Type B pancreatic cell (in vitro differentiated cells): ENCODE data around the gene EBF3. TPM values are rescaled to one million over a fixed set of nuclear protein-coding genes. Genes with fewer than 3 reads are reported as not detected.

ENCODE experiments used
- DNase-seq: peaks from one replicate; pipeline ENCODE4 v3.0.0; 2021; ENCODE audit warnings: mixed read lengths; ENCODE audit not compliant: unreplicated experiment; ENCODE audit errors: extremely low spot score
- H3K27ac Mint-ChIP-seq: 2 replicates; pipeline ENCODE4 v1.8.0; 2021; ENCODE audit warnings: mild to moderate bottlenecking, mixed read lengths
- H3K27me3 Mint-ChIP-seq: 2 replicates; pipeline ENCODE4 v1.8.0; 2021; ENCODE audit warnings: mixed read lengths
- H3K36me3 Mint-ChIP-seq: 2 replicates; pipeline ENCODE4 v1.8.0; 2021; ENCODE audit warnings: mixed read lengths
- H3K4me1 Mint-ChIP-seq: one replicate; pipeline ENCODE4 v1.8.0; 2021; ENCODE audit warnings: mixed read lengths; ENCODE audit not compliant: unreplicated experiment
- H3K4me3 Mint-ChIP-seq: 2 replicates; pipeline ENCODE4 v1.8.0; 2021; ENCODE audit warnings: mild to moderate bottlenecking, mixed read lengths
- H3K9me3 Mint-ChIP-seq: 2 replicates; pipeline ENCODE4 v1.8.0; 2021; ENCODE audit warnings: mixed read lengths
- CTCF ChIP-seq: fragments of 200-600 bp; sonication (generic); conservative IDR thresholded peaks from 2 replicates; pipeline ENCODE4 v1.5.0; 2021; ENCODE audit warnings: antibody characterized with exemption, mild to moderate bottlenecking
- total RNA-seq: library from RNA; stranded (reverse); gene quantifications from 2 replicates; pipeline ENCODE4 v1.2.1, GENCODE V29; 2021; ENCODE audit warnings: low replicate concordance

Gene EBF3
- total RNA-seq, 1 donor from 2014 or later: 26.1 TPM

- Mint-ChIP-seq H3K27me3 (peaks cover 85% of the 10 kb centered on the region), H3K36me3 (peaks cover 3% of the 10 kb centered on the region), H3K9me3 (no peaks in the 10 kb centered on the region), H3K27ac (peak overlapping the region; percentile 43), H3K4me1 (peaks cover 54% of the 10 kb centered on the region), H3K4me3 (peak overlapping the region; percentile 71)
- no peak for DNase-seq
- TF ChIP-seq CTCF: no peak
Observed at GRCh38 chr10:129956876-129957673, 7.0 kb downstream of the EBF3 start.

DNA sequence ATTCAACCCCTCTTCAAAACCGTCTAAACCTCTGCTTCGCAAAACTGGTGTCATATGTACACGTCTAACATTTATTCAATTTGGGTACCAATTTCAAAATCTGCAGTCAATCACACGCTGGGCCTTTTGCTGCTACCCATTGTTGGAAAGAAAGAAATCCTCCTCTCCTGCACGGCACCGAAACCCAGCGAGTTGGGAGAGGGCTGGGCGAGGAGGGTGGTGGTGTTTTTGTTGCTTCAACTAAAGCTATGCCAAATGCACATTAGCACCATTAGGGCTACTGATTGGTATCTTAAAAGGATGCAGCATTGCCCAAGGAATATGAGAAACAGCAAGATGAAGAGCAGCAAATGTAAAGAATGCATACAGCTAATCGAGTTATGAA, 7.8 kb downstream of the EBF3 start:
- Mint-ChIP-seq H3K27ac (no peak overlapping the region), H3K4me3 (peak overlapping the region; percentile 48), H3K27me3 (peaks cover 79% of the 10 kb centered on the region), H3K36me3 (peaks cover 3% of the 10 kb centered on the region), H3K4me1 (peaks cover 50% of the 10 kb centered on the region), H3K9me3 (no peaks in the 10 kb centered on the region)
- DNase-seq: no peak
- no peak for TF ChIP-seq CTCF

GRCh38 chr10:129955601-129956285, 8.3 kb downstream of the EBF3 start:
- peaks cover 79% of the 10 kb centered on the region for H3K27me3 Mint-ChIP-seq

GRCh38 chr10:129954492-129955315, 9.4 kb downstream of the EBF3 start:
- no peaks in the 10 kb centered on the region for H3K9me3 Mint-ChIP-seq
- TF ChIP-seq CTCF: no peak
- DNase-seq: no peak
- peak overlapping the region; percentile 17 for H3K4me3 Mint-ChIP-seq
- H3K4me1 Mint-ChIP-seq: peaks cover 63% of the 10 kb centered on the region
- peaks cover 76% of the 10 kb centered on the region for H3K27me3 Mint-ChIP-seq
- peaks cover 3% of the 10 kb centered on the region for H3K36me3 Mint-ChIP-seq
- no peak overlapping the region for H3K27ac Mint-ChIP-seq

More at GRCh38 chr10:129955601-129956285, 8.3 kb downstream of the EBF3 start:
- Mint-ChIP-seq H3K27ac (no peak overlapping the region), H3K4me3 (peak overlapping the region; percentile 48), H3K4me1 (peaks cover 55% of the 10 kb centered on the region), H3K9me3 (no peaks in the 10 kb centered on the region), H3K36me3 (peaks cover 3% of the 10 kb centered on the region)
- DNase-seq: no peak
- TF ChIP-seq CTCF: peak; percentile 33

- no peak for TF ChIP-seq CTCF
- H3K9me3 Mint-ChIP-seq: no peaks in the 10 kb centered on the region
- H3K4me1 Mint-ChIP-seq: peaks cover 62% of the 10 kb centered on the region
- peak overlapping the region; percentile 31 for H3K27ac Mint-ChIP-seq
- DNase-seq: no peak
- H3K36me3 Mint-ChIP-seq: peaks cover 3% of the 10 kb centered on the region
- H3K4me3 Mint-ChIP-seq: no peak overlapping the region
- H3K27me3 Mint-ChIP-seq: peaks cover 74% of the 10 kb centered on the region
Observed at GRCh38 chr10:129953119-129954051, 10.7 kb downstream of the EBF3 start.
